ENCODE data around the gene BPIFB4.
"Not testable (repeated sequence)": the region's sequence is repeated elsewhere in the genome, so short reads cannot be mapped to it uniquely, and the experiment has no call there.

Gene BPIFB4

GRCh38 chr20:33091147-33091546, 11.7 kb downstream of the BPIFB4 start:
- DNase-seq = no peak

GRCh38 chr20:33091693-33092092, 12.2 kb downstream of the BPIFB4 start:
- DNase-seq = no peak

- no peak for DNase-seq
Measured at GRCh38 chr20:33092361-33092760, 12.9 kb downstream of the BPIFB4 start.

GRCh38 chr20:33093074-33093473, 13.6 kb downstream of the BPIFB4 start:
- no peak for DNase-seq

GRCh38 chr20:33093582-33093981, 14.1 kb downstream of the BPIFB4 start:
- no peak for DNase-seq

- no peak for DNase-seq
Measured at GRCh38 chr20:33095249-33095648, 15.8 kb downstream of the BPIFB4 start.

GRCh38 chr20:33095902-33096584, 16.6 kb downstream of the BPIFB4 start:
- DNase-seq = peak; percentile 60

- no peak for DNase-seq
Measured at GRCh38 chr20:33097001-33097400, 17.6 kb downstream of the BPIFB4 start.

GRCh38 chr20:33099843-33100538, 20.5 kb downstream of the BPIFB4 start:
- DNase-seq = no peak

- DNase-seq = no peak
Measured at GRCh38 chr20:33103556-33103955, 24.1 kb downstream of the BPIFB4 start.

- DNase-seq = no peak
Measured at GRCh38 chr20:33104336-33104735, 24.9 kb downstream of the BPIFB4 start.

- DNase-seq = no peak
Measured at GRCh38 chr20:33105316-33105924, 26.0 kb downstream of the BPIFB4 start.

GRCh38 chr20:33106058-33106620, 26.7 kb downstream of the BPIFB4 start:
- not testable (repeated sequence) for DNase-seq

GRCh38 chr20:33108661-33109060, 29.2 kb downstream of the BPIFB4 start:
- DNase-seq = no peak

- no peak for DNase-seq
Measured at GRCh38 chr20:33110147-33110825, 30.8 kb downstream of the BPIFB4 start.

GRCh38 chr20:33111306-33111705, 31.9 kb downstream of the BPIFB4 start:
- DNase-seq = no peak

- no peak for DNase-seq
Measured at GRCh38 chr20:33112547-33113386, 33.3 kb downstream of the BPIFB4 start.

GRCh38 chr20:33113387-33113908, 34.0 kb downstream of the BPIFB4 start:
- no peak for DNase-seq

- DNase-seq = not testable (repeated sequence)
Measured at GRCh38 chr20:33115501-33115900, 36.1 kb downstream of the BPIFB4 start.

- no peak for DNase-seq
Measured at GRCh38 chr20:33119725-33120720, 40.6 kb downstream of the BPIFB4 start.

GRCh38 chr20:33120934-33121333, 41.5 kb downstream of the BPIFB4 start:
- no peak for DNase-seq

Measured in HCEC 1CT (cell line).